NCI-H345 treated with DMSO at 0.1 percent for 48 hours (cell line): ENCODE measurements around the gene RPTOR.
A peak's percentile ranks its signal among the peaks of the same experiment; 100 is the strongest.

Source experiments
- DNase-seq: peaks from one replicate; lab custom pipeline; 2025; ENCODE audit not compliant: unreplicated experiment; lab: John Stamatoyannopoulos, UW

The RPTOR gene

DNA sequence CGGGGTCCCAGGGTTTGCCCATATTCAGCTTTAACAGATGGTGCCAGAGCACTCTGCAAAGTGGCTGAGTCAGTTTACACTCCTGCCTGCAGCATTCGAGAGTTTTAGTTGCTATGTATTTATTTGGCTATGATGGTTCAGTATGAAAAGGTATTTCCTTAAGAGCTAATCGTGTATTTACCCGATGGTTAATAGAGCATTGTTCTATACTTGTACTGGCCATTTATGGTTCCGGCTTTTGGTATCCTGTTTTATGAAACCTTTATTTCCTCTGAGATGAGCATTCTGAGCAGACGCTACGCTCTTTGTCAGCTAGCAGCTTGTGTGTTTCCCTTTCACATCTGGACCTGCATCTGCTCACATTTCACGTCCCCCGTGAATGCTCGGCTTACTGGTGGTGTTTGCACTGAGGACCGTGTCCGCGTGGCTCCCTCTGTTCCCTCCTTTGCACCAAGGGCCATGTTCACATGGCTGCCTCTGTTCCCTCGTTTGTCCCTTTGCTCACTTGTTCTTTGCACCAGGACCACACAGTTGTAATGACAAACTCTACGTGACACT lies 297.9 kb downstream of the RPTOR start:
- no peak for DNase-seq

- no peak for DNase-seq
Measured at GRCh38 chr17:80843741-80844156, 299.1 kb downstream of the RPTOR start.

DNA sequence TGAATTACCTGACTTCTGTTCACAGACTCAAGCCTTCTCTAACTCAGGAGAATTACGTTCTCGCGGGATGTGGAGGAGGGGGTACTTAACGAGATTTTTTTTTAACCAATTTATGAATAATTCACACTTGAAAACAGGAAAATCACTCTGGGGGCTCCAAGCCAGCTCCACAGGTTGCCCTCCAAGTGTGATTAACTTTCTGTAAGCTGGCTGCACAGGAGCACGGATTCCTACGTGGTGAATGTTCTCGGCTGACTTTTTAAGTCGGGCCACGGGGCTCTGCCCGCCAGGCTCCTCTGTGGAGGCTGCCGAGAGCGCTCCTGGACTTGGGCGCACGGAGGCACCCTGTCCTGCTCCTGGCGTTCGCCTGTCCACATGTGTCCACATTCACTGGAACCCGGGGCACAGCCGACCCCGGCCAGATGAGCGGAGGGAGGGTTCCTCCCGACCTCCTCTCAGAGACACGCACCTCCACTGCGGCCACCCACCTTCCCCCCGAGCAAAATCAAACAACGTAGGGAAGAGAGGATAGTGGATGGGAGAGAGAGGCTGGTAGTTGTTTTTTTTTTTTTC lies 299.9 kb downstream of the RPTOR start:
- DNase-seq = no peak

DNA sequence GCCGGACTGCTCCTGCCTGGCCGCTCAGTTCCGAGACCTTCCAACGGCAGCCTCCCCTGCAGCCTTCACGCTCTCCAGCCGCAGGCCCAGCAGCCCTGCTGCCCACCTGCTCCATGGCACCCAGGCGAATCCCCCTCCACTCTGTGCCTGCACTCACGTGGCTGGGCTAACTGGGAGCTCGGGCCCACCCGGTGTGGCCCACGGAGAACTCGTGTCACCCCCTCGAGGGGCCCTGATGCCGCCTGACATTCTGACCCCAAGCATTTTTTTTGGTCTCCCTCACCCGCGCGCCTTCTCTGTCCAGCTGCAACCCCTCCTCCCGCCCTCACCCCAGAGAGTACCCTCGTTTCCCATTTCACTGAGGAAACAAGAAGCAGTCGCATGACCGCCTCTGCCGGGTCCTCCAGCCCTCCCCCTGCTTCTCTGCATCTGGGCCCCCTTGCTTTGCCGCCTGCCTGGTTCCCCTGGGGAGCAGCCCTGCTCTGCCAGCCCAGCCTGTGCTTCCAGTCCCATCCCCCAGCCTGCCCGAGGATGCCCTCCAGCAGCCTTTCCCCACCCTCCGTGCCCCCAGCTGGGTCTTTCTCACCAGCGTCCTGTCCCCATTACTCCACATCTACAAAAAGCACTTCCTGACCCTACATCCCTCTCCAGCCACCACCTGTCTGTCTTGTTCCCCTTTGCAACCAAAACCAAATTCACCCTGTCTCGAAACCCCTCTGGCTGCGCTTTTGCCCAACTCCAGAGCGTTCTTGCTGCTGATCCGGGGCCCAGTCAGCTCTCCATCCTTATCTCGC lies 300.6 kb downstream of the RPTOR start:
- DNase-seq = no peak

GRCh38 chr17:80845863-80846671 lies 301.4 kb downstream of the RPTOR start:
- no peak for DNase-seq

GRCh38 chr17:80846932-80847331 lies 302.3 kb downstream of the RPTOR start:
- DNase-seq = no peak

DNA sequence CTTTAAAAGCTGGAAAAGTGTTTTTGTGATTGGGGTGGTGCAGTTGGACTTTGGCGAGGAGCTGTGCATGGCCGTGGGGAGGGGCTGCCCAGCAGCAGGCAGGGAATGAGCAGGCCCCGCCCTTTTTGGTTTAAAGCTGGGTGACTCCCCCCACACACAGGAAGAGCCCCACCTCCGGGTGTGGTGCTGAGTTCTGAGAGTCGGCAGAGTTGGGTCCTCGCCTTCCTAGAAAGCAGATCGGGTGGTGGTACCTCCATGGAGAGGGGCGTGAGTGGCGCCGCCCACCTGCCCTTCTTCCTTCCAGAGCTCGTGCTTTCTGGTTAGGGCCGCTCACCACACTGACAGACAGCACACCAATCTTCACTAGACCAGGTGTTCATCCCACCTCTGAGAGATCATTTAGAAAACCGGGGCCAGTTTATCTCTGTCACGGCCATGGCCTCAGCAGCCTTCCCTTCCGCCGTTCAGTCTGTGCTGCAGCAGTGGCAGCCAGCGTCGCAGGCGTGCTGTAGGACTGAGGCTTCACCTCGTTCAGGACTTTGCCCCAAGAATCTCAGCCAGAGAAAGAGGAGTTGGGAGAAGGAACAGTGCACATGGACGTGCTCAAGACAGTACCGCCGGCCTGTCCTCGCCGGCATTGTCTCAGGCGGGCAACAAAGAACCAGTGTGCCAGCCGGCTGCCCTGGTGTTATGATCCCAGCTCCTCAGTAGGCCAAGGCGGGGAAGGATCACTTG lies 303.0 kb downstream of the RPTOR start:
- DNase-seq = no peak

DNA sequence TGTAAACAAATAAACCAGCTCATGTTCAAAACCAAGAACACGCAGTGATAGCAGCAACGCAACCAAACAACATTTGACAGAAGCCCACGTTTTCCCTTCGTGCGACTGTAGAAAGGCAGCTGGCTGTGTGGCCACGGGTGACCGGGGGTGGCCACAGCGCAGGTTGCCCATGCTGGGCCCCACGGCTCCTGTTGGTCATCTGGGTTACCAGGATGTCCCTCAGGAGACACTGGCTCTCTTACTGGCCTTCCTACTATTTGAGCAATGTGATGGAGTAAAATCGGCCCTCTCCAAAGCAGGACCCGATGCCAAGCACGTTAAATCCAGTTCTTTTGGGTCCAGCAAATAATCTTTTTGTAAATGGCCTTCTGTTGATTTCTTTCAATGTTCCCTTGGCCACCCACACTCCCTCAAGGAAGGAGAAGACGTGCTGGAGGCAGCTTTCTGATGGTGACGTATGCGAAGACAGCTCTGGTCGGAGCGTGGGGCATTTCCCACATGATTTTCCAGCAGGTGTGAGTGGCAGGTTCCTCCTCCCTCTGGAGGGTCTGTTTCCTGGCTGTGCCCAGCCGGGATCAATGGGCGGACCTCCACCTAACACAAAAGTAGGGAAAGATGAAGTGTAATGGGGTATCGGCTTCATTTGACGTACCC lies 303.9 kb downstream of the RPTOR start:
- no peak for DNase-seq

DNA sequence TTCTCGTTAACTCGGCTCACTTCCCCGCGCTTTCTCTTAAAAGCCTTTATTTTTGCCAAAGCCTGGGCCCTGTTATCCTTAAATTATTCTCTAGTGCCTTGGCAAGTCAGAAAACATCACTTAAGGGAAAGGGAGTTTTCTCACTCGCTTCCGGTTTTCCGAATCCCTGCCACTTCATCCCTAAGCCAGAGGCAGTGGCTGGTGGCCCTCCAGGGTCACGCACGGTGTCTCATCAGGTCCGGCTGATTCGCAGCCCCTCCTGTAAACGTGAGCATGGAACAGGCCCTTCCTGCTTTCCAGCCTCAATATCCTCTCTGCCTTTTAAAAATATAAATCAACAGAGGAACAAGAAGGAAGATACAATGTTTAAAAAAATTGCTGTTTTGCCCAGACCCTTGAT lies 304.5 kb downstream of the RPTOR start:
- DNase-seq = no peak

GRCh38 chr17:80850109-80850508 lies 305.5 kb downstream of the RPTOR start:
- DNase-seq = no peak

GRCh38 chr17:80850817-80851216 lies 306.2 kb downstream of the RPTOR start:
- DNase-seq = peak; percentile 86

- DNase-seq = no peak
Measured at GRCh38 chr17:80851277-80851925, 306.8 kb downstream of the RPTOR start.

DNA sequence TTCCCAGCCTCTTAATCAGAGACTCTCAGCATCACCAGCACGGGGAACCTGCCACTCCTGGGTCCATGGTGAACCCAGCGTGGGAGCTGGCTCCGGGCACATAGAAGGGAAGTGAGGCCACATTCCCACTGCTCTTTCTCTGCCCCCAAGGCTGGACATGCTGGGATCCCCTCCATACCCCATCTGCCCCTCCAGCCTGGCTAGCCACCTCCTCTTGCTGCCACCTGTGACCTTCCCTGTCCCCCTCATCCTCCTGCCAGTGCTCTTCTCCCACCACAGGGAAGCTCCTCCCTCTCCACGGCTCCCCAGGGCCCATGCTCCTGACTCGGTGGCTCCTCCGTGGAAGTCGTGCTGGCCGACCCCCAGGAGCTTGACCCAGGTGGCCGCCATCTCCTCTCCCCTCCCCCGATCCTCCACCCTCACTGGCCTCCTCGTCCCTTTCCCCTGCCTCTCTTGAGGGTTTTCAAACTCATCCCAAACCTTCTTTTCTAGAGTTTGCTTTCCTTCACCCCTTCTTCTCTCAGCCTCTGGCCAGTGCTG lies 307.9 kb downstream of the RPTOR start:
- DNase-seq = no peak

- no peak for DNase-seq
Measured at GRCh38 chr17:80853076-80853475, 308.4 kb downstream of the RPTOR start.

DNA sequence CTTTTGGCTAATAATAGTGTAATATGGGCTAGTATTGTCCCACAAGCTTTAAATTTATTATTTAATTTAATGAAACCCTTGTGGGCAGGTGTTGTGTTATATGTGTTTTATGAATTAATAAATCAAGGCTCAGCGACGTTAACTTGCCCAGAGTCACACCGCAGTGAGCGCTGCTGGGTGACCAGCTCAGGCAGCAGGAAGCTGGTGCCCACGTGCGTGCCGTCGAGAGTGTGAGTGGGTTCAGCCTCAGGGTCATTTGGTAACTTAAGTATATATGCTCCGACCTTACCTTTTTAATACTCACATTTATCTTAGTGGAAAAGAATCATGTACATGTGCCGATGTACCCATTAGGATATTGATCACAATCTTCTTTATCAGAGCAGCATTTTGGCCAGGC lies 309.6 kb downstream of the RPTOR start:
- DNase-seq = no peak

DNA sequence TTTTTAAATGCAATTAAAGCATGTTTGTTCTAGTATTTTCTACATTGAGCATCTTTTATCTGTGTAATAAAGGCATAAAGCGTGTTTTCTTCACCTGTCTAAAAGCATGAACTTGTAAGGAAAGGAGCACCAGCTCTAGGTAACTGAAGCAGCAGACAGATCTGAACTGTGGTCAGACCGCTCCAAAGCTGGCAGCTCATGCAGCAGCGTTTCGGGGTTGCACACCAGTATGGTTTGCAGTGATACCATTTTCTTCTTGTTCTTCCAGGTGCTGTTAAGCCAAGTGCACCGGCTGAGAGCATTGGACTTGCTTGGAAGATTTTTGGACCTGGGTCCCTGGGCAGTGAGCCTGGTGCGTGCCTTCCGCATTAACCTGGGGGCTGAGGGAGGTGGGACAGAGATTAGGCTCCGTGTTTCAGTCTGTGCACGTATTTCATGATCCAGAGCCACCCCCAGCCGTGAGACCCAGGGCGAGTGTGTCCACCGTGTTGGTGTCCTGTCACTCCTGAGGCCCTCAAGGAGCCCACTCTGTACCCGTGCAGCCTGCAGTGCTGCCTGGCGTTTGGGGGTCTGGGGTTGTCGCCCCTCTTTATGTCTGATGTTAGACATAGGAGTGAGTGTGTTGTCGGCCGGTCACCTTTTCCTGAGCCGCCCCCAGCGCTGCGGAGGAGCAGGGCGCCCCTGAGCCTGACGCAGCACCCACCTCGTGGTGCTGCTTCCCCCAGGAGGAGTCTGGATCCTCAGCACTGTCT lies 310.7 kb downstream of the RPTOR start:
- DNase-seq = no peak

- DNase-seq = no peak
Measured at GRCh38 chr17:80855948-80856862, 311.6 kb downstream of the RPTOR start.
